ENCODE measurements around the gene IAH1.

The IAH1 gene

DNA sequence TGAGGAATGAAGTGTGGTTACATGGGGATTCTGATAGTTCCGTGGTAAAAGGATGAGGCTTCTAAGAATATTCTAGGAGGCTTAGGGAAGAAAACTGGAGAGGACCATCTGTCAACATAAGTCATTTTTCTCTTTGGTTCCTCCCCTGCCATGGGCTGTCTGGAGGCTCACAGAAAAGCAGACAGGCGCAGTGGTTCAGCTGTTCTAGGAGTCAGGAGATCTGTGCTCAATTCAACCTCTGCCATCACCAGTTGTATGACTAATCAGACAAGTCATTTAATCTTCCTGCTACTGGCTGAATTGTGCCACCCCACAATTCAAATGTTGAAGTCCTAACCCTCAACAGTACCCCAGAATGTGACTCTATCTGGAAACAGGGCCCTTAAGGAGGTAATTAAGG lies 44.9 kb downstream of the IAH1 start:
- H3K9ac ChIP-seq (ENCODE audit: low read length): no peak overlapping the region
- H3K9me2 ChIP-seq (replicated peaks; ENCODE audit: insufficient read depth, low read length): no peaks in the 10 kb centered on the region
- no peak for TF ChIP-seq EZH2 (optimal IDR thresholded peaks at IDR 0.05; ENCODE audit: low read depth, low read length)
- no peak for TF ChIP-seq EZH2phosphoT487 (IDR thresholded peaks at IDR 0.05; ENCODE audit: low read length)
- TF ChIP-seq, protein P1, sequence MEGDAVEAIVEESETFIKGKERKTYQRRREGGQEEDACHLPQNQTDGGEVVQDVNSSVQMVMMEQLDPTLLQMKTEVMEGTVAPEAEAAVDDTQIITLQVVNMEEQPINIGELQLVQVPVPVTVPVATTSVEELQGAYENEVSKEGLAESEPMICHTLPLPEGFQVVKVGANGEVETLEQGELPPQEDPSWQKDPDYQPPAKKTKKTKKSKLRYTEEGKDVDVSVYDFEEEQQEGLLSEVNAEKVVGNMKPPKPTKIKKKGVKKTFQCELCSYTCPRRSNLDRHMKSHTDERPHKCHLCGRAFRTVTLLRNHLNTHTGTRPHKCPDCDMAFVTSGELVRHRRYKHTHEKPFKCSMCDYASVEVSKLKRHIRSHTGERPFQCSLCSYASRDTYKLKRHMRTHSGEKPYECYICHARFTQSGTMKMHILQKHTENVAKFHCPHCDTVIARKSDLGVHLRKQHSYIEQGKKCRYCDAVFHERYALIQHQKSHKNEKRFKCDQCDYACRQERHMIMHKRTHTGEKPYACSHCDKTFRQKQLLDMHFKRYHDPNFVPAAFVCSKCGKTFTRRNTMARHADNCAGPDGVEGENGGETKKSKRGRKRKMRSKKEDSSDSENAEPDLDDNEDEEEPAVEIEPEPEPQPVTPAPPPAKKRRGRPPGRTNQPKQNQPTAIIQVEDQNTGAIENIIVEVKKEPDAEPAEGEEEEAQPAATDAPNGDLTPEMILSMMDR (IDR thresholded peaks at IDR 0.05; ENCODE audit: low read length): no peak
- no peaks in the 10 kb centered on the region for H3K79me2 ChIP-seq (ENCODE audit: low read length)
- no peak overlapping the region for H3K4me2 ChIP-seq (ENCODE audit: low read depth, low read length)
- no peak overlapping the region for H2AFZ ChIP-seq (ENCODE audit: low read length)
- H3K9me3 ChIP-seq (replicated peaks; ENCODE audit: insufficient read depth, low read length): no peaks in the 10 kb centered on the region
- H3K4me3 ChIP-seq (ENCODE audit: low read length): no peak overlapping the region
- no peaks in the 10 kb centered on the region for H3F3A ChIP-seq (ENCODE audit: insufficient read depth, low read length)
- no peak for DNase-seq
- no peaks in the 10 kb centered on the region for H3K4me1 ChIP-seq (ENCODE audit: low read length)
- H3K27me3 ChIP-seq (replicated peaks; ENCODE audit: insufficient read depth, low read length): no peaks in the 10 kb centered on the region
- no peak overlapping the region for H3K27ac ChIP-seq (ENCODE audit: low read length)
- peaks cover 4% of the 10 kb centered on the region; the same call in 1 of the 2 replicates for H3K36me3 ChIP-seq (replicated peaks; ENCODE audit: insufficient read depth, low read length)
- no peaks in the 10 kb centered on the region for H4K20me1 ChIP-seq (ENCODE audit: insufficient read depth, low read length)

DNA sequence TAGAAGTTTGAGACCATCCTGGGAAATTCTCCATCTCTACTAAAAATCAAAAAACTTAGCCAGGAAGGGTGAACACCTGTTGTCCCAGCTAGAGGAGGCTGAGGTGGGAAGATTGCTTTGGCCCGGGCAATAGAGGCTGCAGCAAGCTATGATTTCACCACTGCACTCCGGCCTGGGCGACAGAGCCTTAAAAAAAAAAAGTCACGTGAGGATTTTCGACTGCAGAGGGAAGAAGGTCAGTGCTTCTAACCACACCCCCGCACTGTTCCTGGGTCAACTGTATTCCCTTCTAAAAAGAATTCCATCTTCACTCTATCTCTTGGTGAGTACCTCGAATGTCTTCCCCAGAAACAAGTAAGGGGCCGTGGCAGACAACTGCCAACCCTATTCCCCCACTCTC lies 49.9 kb downstream of the IAH1 start:
- Histone ChIP-seq H3K4me1 (ENCODE audit: low read length) (no peaks in the 10 kb centered on the region), H4K20me1 (ENCODE audit: insufficient read depth, low read length) (no peaks in the 10 kb centered on the region), H3K27me3 (replicated peaks; ENCODE audit: insufficient read depth, low read length) (no peaks in the 10 kb centered on the region), H3K9me2 (replicated peaks; ENCODE audit: insufficient read depth, low read length) (no peaks in the 10 kb centered on the region), H3K9ac (ENCODE audit: low read length) (no peak overlapping the region), H3F3A (ENCODE audit: insufficient read depth, low read length) (no peaks in the 10 kb centered on the region), H3K9me3 (replicated peaks; ENCODE audit: insufficient read depth, low read length) (no peaks in the 10 kb centered on the region), H3K4me3 (ENCODE audit: low read length) (no peak overlapping the region), H3K36me3 (replicated peaks; ENCODE audit: insufficient read depth, low read length) (peaks cover 11% of the 10 kb centered on the region; the same call in 1 of the 2 replicates), H3K4me2 (ENCODE audit: low read depth, low read length) (no peak overlapping the region), H3K27ac (ENCODE audit: low read length) (no peak overlapping the region), H2AFZ (ENCODE audit: low read length) (no peak overlapping the region), H3K79me2 (ENCODE audit: low read length) (no peaks in the 10 kb centered on the region)
- no peak for DNase-seq
- TF ChIP-seq, protein P1 (IDR thresholded peaks at IDR 0.05; ENCODE audit: low read length): no peak
- TF ChIP-seq EZH2phosphoT487 (IDR thresholded peaks at IDR 0.05; ENCODE audit: low read length) (no peak), EZH2 (optimal IDR thresholded peaks at IDR 0.05; ENCODE audit: low read depth, low read length) (no peak)

DNA sequence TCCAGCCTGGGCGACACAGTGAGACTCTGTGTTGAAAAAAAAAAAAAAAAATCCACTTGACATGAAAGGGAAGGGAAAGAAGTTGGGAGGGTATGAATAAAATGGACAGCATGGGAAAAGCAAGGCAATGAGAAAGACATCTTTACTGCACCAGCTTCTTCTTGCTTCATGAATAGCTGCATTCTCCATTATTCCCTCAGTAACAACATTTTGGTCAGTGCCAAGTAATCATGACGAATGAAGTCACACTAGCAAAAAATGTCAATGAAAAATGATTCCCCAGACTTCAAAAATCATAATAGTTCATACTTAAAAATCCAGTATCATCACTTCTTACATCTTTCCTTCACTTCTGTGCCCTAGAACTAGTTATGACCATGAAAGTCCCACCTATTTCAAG lies 50.9 kb downstream of the IAH1 start:
- Histone ChIP-seq H3K4me2 (ENCODE audit: low read depth, low read length) (no peak overlapping the region), H3K79me2 (ENCODE audit: low read length) (no peaks in the 10 kb centered on the region), H2AFZ (ENCODE audit: low read length) (no peak overlapping the region), H3F3A (ENCODE audit: insufficient read depth, low read length) (no peaks in the 10 kb centered on the region), H3K4me1 (ENCODE audit: low read length) (no peaks in the 10 kb centered on the region), H3K4me3 (ENCODE audit: low read length) (no peak overlapping the region), H3K9me2 (replicated peaks; ENCODE audit: insufficient read depth, low read length) (no peaks in the 10 kb centered on the region), H3K9ac (ENCODE audit: low read length) (no peak overlapping the region), H3K9me3 (replicated peaks; ENCODE audit: insufficient read depth, low read length) (no peaks in the 10 kb centered on the region), H3K27me3 (replicated peaks; ENCODE audit: insufficient read depth, low read length) (no peaks in the 10 kb centered on the region), H3K27ac (ENCODE audit: low read length) (no peak overlapping the region), H4K20me1 (ENCODE audit: insufficient read depth, low read length) (no peaks in the 10 kb centered on the region), H3K36me3 (replicated peaks; ENCODE audit: insufficient read depth, low read length) (peaks cover 11% of the 10 kb centered on the region; the same call in 1 of the 2 replicates)
- DNase-seq: no peak
- TF ChIP-seq, protein P1 (IDR thresholded peaks at IDR 0.05; ENCODE audit: low read length): no peak
- TF ChIP-seq EZH2phosphoT487 (IDR thresholded peaks at IDR 0.05; ENCODE audit: low read length) (no peak), EZH2 (optimal IDR thresholded peaks at IDR 0.05; ENCODE audit: low read depth, low read length) (no peak)

Measured in MM.1S (cell line).